Ishikawa (cell line): ENCODE results near the gene PLCL2.

ENCODE experiments used
- CEBPB ChIP-seq: IDR thresholded peaks from 2 replicates; pipeline ENCODE4 v1.6.1; 2012
- CREB1 ChIP-seq: IDR thresholded peaks from 2 replicates; pipeline ENCODE4 v1.6.1; 2012; ENCODE audit warnings: low read depth
- EGR1 ChIP-seq: IDR thresholded peaks from 2 replicates; pipeline ENCODE4 v1.6.1; 2012
- EP300 ChIP-seq: IDR thresholded peaks from 2 replicates; pipeline ENCODE4 v1.6.1; 2012; ENCODE audit warnings: borderline replicate concordance
- FOXM1 ChIP-seq: IDR thresholded peaks from 2 replicates; pipeline ENCODE4 v1.6.1; 2012; ENCODE audit warnings: low read depth, borderline replicate concordance
- MAX ChIP-seq: IDR thresholded peaks from 2 replicates; pipeline ENCODE4 v1.6.1; 2012
- NFIC ChIP-seq: IDR thresholded peaks from 2 replicates; pipeline ENCODE4 v1.6.1; 2012
- RAD21 ChIP-seq: IDR thresholded peaks from 2 replicates; pipeline ENCODE4 v1.6.1; 2012; ENCODE audit warnings: low read depth
- REST ChIP-seq: IDR thresholded peaks from 2 replicates; pipeline ENCODE4 v1.6.1; 2012; ENCODE audit warnings: low read depth, mild to moderate bottlenecking
- TAF1 ChIP-seq: IDR thresholded peaks from 2 replicates; pipeline ENCODE4 v1.6.1; 2012; ENCODE audit warnings: low read depth, mild to moderate bottlenecking
- TCF12 ChIP-seq: IDR thresholded peaks from 2 replicates; pipeline ENCODE4 v1.6.1; 2012; ENCODE audit warnings: low read depth
- TEAD4 ChIP-seq: IDR thresholded peaks from 2 replicates; pipeline ENCODE4 v1.6.1; 2012
- YY1 ChIP-seq: IDR thresholded peaks from 2 replicates; pipeline ENCODE4 v1.6.1; 2012; ENCODE audit warnings: low read depth
- ZBTB7A ChIP-seq: IDR thresholded peaks from 2 replicates; pipeline ENCODE4 v1.6.1; 2012; ENCODE audit warnings: low read depth
- TF ChIP-seq, protein P1 (sequence below): IDR thresholded peaks from 2 replicates; pipeline ENCODE4 v1.6.1; 2012

PLCL2 gene

DNA sequence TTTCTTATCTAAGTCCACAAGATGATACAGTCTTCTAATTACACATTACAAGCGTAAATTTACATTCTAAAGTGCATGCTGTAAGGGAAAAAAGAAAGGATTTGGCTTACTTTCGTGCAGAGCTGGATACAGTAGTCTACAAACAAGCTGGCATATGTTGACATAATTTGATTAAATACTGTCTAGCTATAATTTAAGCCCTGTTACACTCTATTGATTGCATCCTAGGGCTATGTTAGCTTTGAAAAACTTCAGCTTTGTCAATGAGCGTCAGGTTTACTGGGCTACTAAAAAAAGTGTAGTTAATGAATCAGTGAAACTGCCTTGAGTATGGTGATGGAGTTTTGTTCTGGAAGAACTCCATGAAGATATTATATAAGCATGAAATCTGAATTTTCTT, 24.5 kb upstream of the PLCL2 start:
- TF ChIP-seq CEBPB (no peak), FOXM1 (no peak), YY1 (no peak), MAX (no peak), ZBTB7A (no peak), TAF1 (no peak), EP300 (no peak), CREB1 (no peak), TCF12 (no peak), EGR1 (no peak)

GRCh38 chr3:16861432-16861831, 23.3 kb upstream of the PLCL2 start:
- TF ChIP-seq MAX = no peak
- no peak for TF ChIP-seq CEBPB
- TF ChIP-seq RAD21 = no peak
- no peak for TF ChIP-seq CREB1
- TF ChIP-seq, protein P1, sequence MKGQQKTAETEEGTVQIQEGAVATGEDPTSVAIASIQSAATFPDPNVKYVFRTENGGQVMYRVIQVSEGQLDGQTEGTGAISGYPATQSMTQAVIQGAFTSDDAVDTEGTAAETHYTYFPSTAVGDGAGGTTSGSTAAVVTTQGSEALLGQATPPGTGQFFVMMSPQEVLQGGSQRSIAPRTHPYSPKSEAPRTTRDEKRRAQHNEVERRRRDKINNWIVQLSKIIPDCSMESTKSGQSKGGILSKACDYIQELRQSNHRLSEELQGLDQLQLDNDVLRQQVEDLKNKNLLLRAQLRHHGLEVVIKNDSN = no peak

DNA sequence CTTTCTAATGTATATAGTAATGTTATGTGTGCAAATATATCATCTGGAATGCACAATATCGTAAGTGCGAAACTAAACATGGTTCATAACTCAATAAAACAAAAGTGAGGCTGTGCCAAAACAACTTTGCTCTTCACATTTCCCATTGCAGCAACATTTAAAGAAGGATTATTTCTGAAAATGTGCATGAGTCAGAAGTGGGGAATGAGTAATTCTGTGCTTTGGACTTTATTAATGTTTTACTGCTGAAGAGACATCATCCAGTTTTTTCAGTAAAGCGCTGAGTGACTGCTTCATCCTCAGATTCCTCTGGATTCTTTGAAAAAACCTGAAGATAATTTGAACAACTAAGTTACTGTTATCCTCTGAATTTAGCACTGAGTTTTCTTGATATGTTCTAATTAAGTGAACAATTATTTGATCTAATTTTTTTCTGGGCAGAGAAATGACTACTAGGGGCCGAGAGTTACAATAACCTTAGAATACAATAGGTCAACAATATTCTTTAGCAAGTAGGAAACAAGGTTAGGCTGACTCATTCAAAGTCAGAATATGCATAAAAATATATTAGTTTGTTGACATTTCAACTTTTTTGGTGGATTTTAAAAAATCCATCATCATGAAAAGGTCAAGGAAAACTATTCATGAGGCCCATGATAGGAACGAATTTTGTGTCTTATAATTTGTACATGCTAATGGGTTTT, 20.0 kb upstream of the PLCL2 start:
- TF ChIP-seq YY1 = no peak
- no peak for TF ChIP-seq NFIC
- TF ChIP-seq CEBPB = no peak
- TF ChIP-seq REST = no peak
- TF ChIP-seq FOXM1 = no peak
- TF ChIP-seq, protein P1 = no peak
- no peak for TF ChIP-seq EP300
- no peak for TF ChIP-seq TCF12
- no peak for TF ChIP-seq TEAD4
- TF ChIP-seq TAF1 = no peak
- no peak for TF ChIP-seq RAD21
- no peak for TF ChIP-seq CREB1
- TF ChIP-seq MAX = no peak
- TF ChIP-seq ZBTB7A = no peak
- TF ChIP-seq EGR1 = no peak

- no peak for TF ChIP-seq TAF1
- TF ChIP-seq FOXM1 = no peak
- TF ChIP-seq ZBTB7A = no peak
- TF ChIP-seq EP300 = no peak
- TF ChIP-seq, protein P1 = no peak
- no peak for TF ChIP-seq CEBPB
- TF ChIP-seq NFIC = no peak
- TF ChIP-seq REST = no peak
- TF ChIP-seq CREB1 = no peak
- TF ChIP-seq RAD21 = no peak
- TF ChIP-seq TCF12 = no peak
- TF ChIP-seq YY1 = no peak
- no peak for TF ChIP-seq MAX
- no peak for TF ChIP-seq EGR1
Observed at GRCh38 chr3:16865335-16865734, 19.4 kb upstream of the PLCL2 start.

- no peak for TF ChIP-seq YY1
- no peak for TF ChIP-seq FOXM1
- TF ChIP-seq NFIC = no peak
- TF ChIP-seq TEAD4 = no peak
- TF ChIP-seq CEBPB = no peak
- no peak for TF ChIP-seq EGR1
Observed at GRCh38 chr3:16866571-16866970, 18.2 kb upstream of the PLCL2 start.
